IMR-90 (cell line): ENCODE results near the gene SNCA. TPM values are rescaled to one million over a fixed set of nuclear protein-coding genes. Genes with fewer than 3 reads are reported as not detected.

Experiments
- ATAC-seq: fragments of 200-7000 bp; cut with Tn5 transposase; 2 replicates; pipeline ENCODE4 v1.9.1; 2020; ENCODE audit warnings: low read depth, mild to moderate bottlenecking, moderate library complexity
- BruUV-seq: library from RNA; stranded (reverse); fragments of 400-500 nt; replicated peaks from 2 replicates; lab custom pipeline; 2021; lab: Mats Ljungman, UMichigan
- CTCF ChIA-PET: fragments of 300-600 bp; formaldehyde crosslinking; extraction: SDS; loops from one replicate; lab custom pipeline; 2021; ENCODE audit warnings: antibody characterized with exemption; lab: Yijun Ruan, JAX
- POLR2A ChIA-PET: fragments of 300-600 bp; sonication (Branson Sonifier 250); formaldehyde crosslinking; loops from one replicate; lab custom pipeline; 2022; ENCODE audit warnings: antibody characterized with exemption; ENCODE audit not compliant: unreplicated experiment; lab: Charles Lee
- DNase-seq: peaks from one replicate; pipeline ENCODE4 v3.0.0; 2013
- H2AFZ ChIP-seq: replicated peaks from 2 replicates; pipeline ENCODE3; 2013; ENCODE audit warnings: low read length, mild to moderate bottlenecking; ENCODE audit not compliant: poor library complexity
- H2AK5ac ChIP-seq: 2 replicates; pipeline ENCODE4 v1.6.1; 2013; ENCODE audit warnings: low read depth, low read length, inconsistent platforms
- H2AK9ac ChIP-seq: replicated peaks from 2 replicates; pipeline ENCODE3; 2013; ENCODE audit warnings: mild to moderate bottlenecking, low read depth, low read length, moderate library complexity; ENCODE audit not compliant: poor library complexity
- H2BK120ac ChIP-seq: 2 replicates; pipeline ENCODE4 v1.6.1; 2013; ENCODE audit warnings: low read depth, low read length, inconsistent platforms
- H2BK15ac ChIP-seq: 3 replicates; pipeline ENCODE4 v1.6.1; 2013; ENCODE audit warnings: low read depth, low read length, inconsistent platforms
- H2BK20ac ChIP-seq: 2 replicates; pipeline ENCODE4 v1.6.1; 2013; ENCODE audit warnings: low read depth, mild to moderate bottlenecking, inconsistent platforms, low read length, moderate library complexity
- H2BK5ac ChIP-seq: 2 replicates; pipeline ENCODE4 v1.6.1; 2013; ENCODE audit warnings: mild to moderate bottlenecking, low read depth, low read length, inconsistent platforms; ENCODE audit not compliant: poor library complexity, severe bottlenecking
- H3K14ac ChIP-seq: replicated peaks from 2 replicates; pipeline ENCODE4 v1.6.1; 2013; ENCODE audit warnings: low read depth, low read length, inconsistent platforms
- H3K18ac ChIP-seq: 2 replicates; pipeline ENCODE4 v1.6.1; 2013; ENCODE audit warnings: low read depth, low read length, control low read depth
- H3K23ac ChIP-seq: 2 replicates; pipeline ENCODE4 v1.6.1; 2013; ENCODE audit warnings: low read depth, low read length, inconsistent platforms
- H3K27ac ChIP-seq: 2 replicates; pipeline ENCODE4 v1.5.1; 2013; ENCODE audit warnings: mild to moderate bottlenecking, control low read depth, low read length; ENCODE audit not compliant: insufficient read depth
- H3K27me3 ChIP-seq: 2 replicates; pipeline ENCODE4 v1.6.1; 2013; ENCODE audit warnings: low read length; ENCODE audit not compliant: control insufficient read depth, insufficient read depth
- H3K36me3 ChIP-seq: 2 replicates; pipeline ENCODE4 v1.6.1; 2013; ENCODE audit warnings: low read length, mixed read lengths; ENCODE audit not compliant: control insufficient read depth, insufficient read depth
- H3K4ac ChIP-seq: 2 replicates; pipeline ENCODE4 v1.6.1; 2013; ENCODE audit warnings: low read depth, low read length, inconsistent platforms
- H3K4me1 ChIP-seq: 2 replicates; pipeline ENCODE4 v1.6.1; 2013; ENCODE audit warnings: low read length, mixed read lengths; ENCODE audit not compliant: control insufficient read depth, insufficient read depth
- H3K4me2 ChIP-seq: 2 replicates; pipeline ENCODE4 v1.6.1; 2013; ENCODE audit warnings: low read depth, mild to moderate bottlenecking, control low read depth, low read length, moderate library complexity
- H3K4me3 ChIP-seq: 2 replicates; pipeline ENCODE4 v1.5.1; 2013; ENCODE audit warnings: low read depth, mild to moderate bottlenecking, control low read depth, low read length, moderate library complexity; ENCODE audit not compliant: insufficient read depth
- H3K56ac ChIP-seq: 2 replicates; pipeline ENCODE4 v1.6.1; 2013; ENCODE audit warnings: low read length, inconsistent platforms; ENCODE audit not compliant: insufficient read depth; ENCODE audit errors: extremely low read depth
- H3K79me1 ChIP-seq, 2 experiments: 2 replicates each; pipeline ENCODE4 v1.6.1; 2013; ENCODE audit warnings: low read length in 2 of 2, inconsistent platforms in 1 of 2, low read depth in 1 of 2
- H3K9ac ChIP-seq: 2 replicates; pipeline ENCODE4 v1.6.1; 2013; ENCODE audit warnings: low read depth, low read length, control low read depth
- H3K9me1 ChIP-seq: 2 replicates; pipeline ENCODE4 v1.6.1; 2013; ENCODE audit warnings: low read length, inconsistent platforms; ENCODE audit not compliant: insufficient read depth
- H3K9me3 ChIP-seq: 2 replicates; pipeline ENCODE4 v1.6.1; 2013; ENCODE audit warnings: low read length; ENCODE audit not compliant: control insufficient read depth, insufficient read depth
- H4K20me1 ChIP-seq: 2 replicates; pipeline ENCODE4 v1.6.1; 2013; ENCODE audit warnings: low read length, inconsistent platforms; ENCODE audit not compliant: insufficient read depth
- H4K5ac ChIP-seq: 2 replicates; pipeline ENCODE4 v1.6.1; 2013; ENCODE audit warnings: mild to moderate bottlenecking, low read depth, low read length, control low read depth
- H4K8ac ChIP-seq, 2 experiments: 2 replicates each; pipeline ENCODE4 v1.6.1; 2013; ENCODE audit warnings: low read depth in 2 of 2, low read length in 2 of 2, control low read depth in 1 of 2, inconsistent platforms in 1 of 2
- H4K91ac ChIP-seq: 2 replicates; pipeline ENCODE4 v1.6.1; 2013; ENCODE audit warnings: low read depth, low read length, inconsistent platforms; ENCODE audit not compliant: insufficient read depth
- CEBPB ChIP-seq: IDR thresholded peaks from 2 replicates; pipeline ENCODE4 v1.6.1; 2012; ENCODE audit warnings: low read depth, low read length, improper control_type of control experiment
- CTCF ChIP-seq: conservative IDR thresholded peaks from 2 replicates; pipeline ENCODE4 v1.5.1; 2012; ENCODE audit warnings: mild to moderate bottlenecking, low read depth, low read length, improper control_type of control experiment
- FOS ChIP-seq: fragments of 150-350 bp; IDR thresholded peaks from 2 replicates; pipeline ENCODE4 v1.6.1; 2016; ENCODE audit warnings: low read depth, low read length
- MAFK ChIP-seq: IDR thresholded peaks from 2 replicates; pipeline ENCODE4 v1.6.1; 2012; ENCODE audit warnings: low read depth, low read length, improper control_type of control experiment
- MAZ ChIP-seq: IDR thresholded peaks from 2 replicates; pipeline ENCODE4 v1.6.1; 2012; ENCODE audit warnings: low read depth, mild to moderate bottlenecking, low read length, improper control_type of control experiment, moderate library complexity, borderline replicate concordance
- NFE2L2 ChIP-seq: fragments of 150-350 bp; IDR thresholded peaks from 2 replicates; pipeline ENCODE4 v1.6.1; 2016; ENCODE audit warnings: low read depth, mild to moderate bottlenecking, low read length
- RAD21 ChIP-seq: IDR thresholded peaks from 2 replicates; pipeline ENCODE4 v1.6.1; 2012; ENCODE audit warnings: low read length, improper control_type of control experiment
- SMC3 ChIP-seq: fragments of 150-350 bp; IDR thresholded peaks from 2 replicates; pipeline ENCODE4 v1.6.1; 2016; ENCODE audit warnings: low read depth, mild to moderate bottlenecking, antibody characterized with exemption, low read length, moderate library complexity
- USF2 ChIP-seq: fragments of 150-350 bp; IDR thresholded peaks from 2 replicates; pipeline ENCODE4 v1.6.1; 2017; ENCODE audit warnings: mild to moderate bottlenecking, antibody characterized with exemption, low read length, low read depth
- WGBS, 2 experiments: methylation state at CpG; one replicate each; pipeline versions ENCODE4 v1.1.5 to v1.1.7; 2013; ENCODE audit warnings: missing lambda C conversion rate in 2 of 2; ENCODE audit not compliant: insufficient read length in 1 of 2; ENCODE audit errors: extremely low coverage in 2 of 2; 5-methylcytosine and 5-hydroxymethylcytosine counted together
- dilution Hi-C: fragments of 300-500 bp; cut with HindIII; formaldehyde crosslinking; loops from one replicate; pipeline ENCODE4 v1.14.3; 2018; ENCODE audit warnings: low sequenced_read_pairs; ENCODE audit not compliant: unreplicated experiment
- in situ Hi-C: fragments of 300-500 bp; cut with MboI; formaldehyde crosslinking; loops from 3 replicates; pipeline ENCODE4 v1.14.3; 2019; ENCODE audit warnings: low sequenced_read_pairs, inconsistent platforms, mixed read lengths
- intact Hi-C: fragments of 100-400 bp; cut with micrococcal nuclease; formaldehyde crosslinking; loops from 2 replicates; pipeline ENCODE4 v1.10.0; 2022
- polyA plus RNA-seq, 3 experiments: library from polyadenylated mRNA; depleted of rRNA; stranded (reverse); fragments of >200 nt; gene quantifications; 2 replicates each; pipeline ENCODE4 v1.2.3, GENCODE V29; 2012; ENCODE audit warnings: low replicate concordance in 1 of 3
- total RNA-seq: library from RNA; depleted of rRNA; stranded (reverse); fragments of >200 nt; gene quantifications from 2 replicates; pipeline ENCODE4 v1.2.3, GENCODE V29; 2012

The SNCA gene
- total and polyA plus RNA-seq, 2 of the 4 experiments (the other 2 are of a cell fraction), result 0.36 to 0.46 TPM

GRCh38 chr4:89722517-89722916 is 114.4 kb downstream of the SNCA start:
- no peak overlapping the region for H2BK5ac ChIP-seq
- no peaks in the 10 kb centered on the region for H4K20me1 ChIP-seq
- no peak overlapping the region for H4K5ac ChIP-seq
- no TSS peak for BruUV-seq
- ATAC-seq (no peak), DNase-seq (no peak)
- no peak overlapping the region for H3K56ac ChIP-seq
- peak overlapping the region; percentile 38; the same call in 1 of the 2 replicates for H3K23ac ChIP-seq
- ChIA-PET POLR2A (no interaction called here), CTCF (no interaction called here)
- H2BK15ac ChIP-seq, result no peak overlapping the region
- no peak overlapping the region for H3K4ac ChIP-seq
- H3K4me1 ChIP-seq, result peaks cover 2% of the 10 kb centered on the region; the same call in 1 of the 2 replicates
- H2AFZ ChIP-seq, result no peak overlapping the region
- no peaks in the 10 kb centered on the region for H3K36me3 ChIP-seq
- H2BK20ac ChIP-seq, result no peak overlapping the region
- H2AK5ac ChIP-seq, result no peak overlapping the region
- no peak overlapping the region for H3K4me2 ChIP-seq
- in situ Hi-C loops (no loop called here), intact Hi-C loops (no loop called here), dilution Hi-C loops (no loop called here)
- no peak overlapping the region for H4K91ac ChIP-seq
- H3K9ac ChIP-seq, result no peak overlapping the region
- H3K14ac ChIP-seq, result no peak overlapping the region
- TF ChIP-seq RAD21 (no peak), FOS (no peak), MAZ (no peak), CTCF (no peak), USF2 (no peak), SMC3 (no peak), MAFK (no peak), NFE2L2 (no peak), CEBPB (no peak)
- no peaks in the 10 kb centered on the region for H3K9me3 ChIP-seq
- H3K27ac ChIP-seq, result no peak overlapping the region
- no peak overlapping the region for H2AK9ac ChIP-seq
- no peak overlapping the region for H2BK120ac ChIP-seq
- no peak overlapping the region for H3K4me3 ChIP-seq
- no peaks in the 10 kb centered on the region for H3K79me1 ChIP-seq
- H3K9me1 ChIP-seq, result no peaks in the 10 kb centered on the region
- H3K18ac ChIP-seq, result no peak overlapping the region
- no peak overlapping the region for H4K8ac ChIP-seq
- WGBS, 2 experiments, result no CpG with 5 or more reads among the region's 2 CpGs
- no peaks in the 10 kb centered on the region for H3K27me3 ChIP-seq
